K562 (cell line): ENCODE results near the gene UGT1A3. TPM values are rescaled to one million over a fixed set of nuclear protein-coding genes. Genes with fewer than 3 reads are reported as not detected.
A peak's percentile ranks its signal among the peaks of the same experiment; 100 is the strongest.

Experiments used
- E4F1 ChIP-seq: fragments of 250-450 bp; sonication (Bioruptor Pico); IDR thresholded peaks from 2 replicates; pipeline ENCODE4 v1.5.0; 2021; ENCODE audit warnings: mild to moderate bottlenecking, borderline replicate concordance
- GTF2F1 ChIP-seq: IDR thresholded peaks from 2 replicates; pipeline ENCODE4 v1.6.1; 2011; ENCODE audit warnings: low read depth, low read length, improper control_type of control experiment
- MYBL2 ChIP-seq, 2 experiments: fragments of 450-650 bp in 1 of 2; sonication (generic) in 1 of 2; formaldehyde crosslinking in 1 of 2; IDR thresholded peaks; 2 replicates each; pipeline versions ENCODE4 v1.6.1 to v1.8.1; 2017 to 2022; ENCODE audit warnings: borderline replicate concordance in 1 of 2, inconsistent platforms in 1 of 2, low read depth in 1 of 2, mild to moderate bottlenecking in 1 of 2, missing genetic modification reagents in 1 of 2, moderate library complexity in 1 of 2
- NFYB ChIP-seq: IDR thresholded peaks from 2 replicates; pipeline ENCODE4 v1.6.1; 2011; ENCODE audit warnings: mild to moderate bottlenecking, moderate library complexity; ENCODE audit not compliant: insufficient read length; ENCODE audit errors: extremely low read depth
- RBM14 ChIP-seq: fragments of 200-400 bp; formaldehyde crosslinking; IDR thresholded peaks from 2 replicates; pipeline ENCODE4 v1.6.1; 2018; ENCODE audit warnings: low read depth, mild to moderate bottlenecking, low read length, moderate library complexity, borderline replicate concordance; ENCODE audit not compliant: insufficient read depth
- SAP30 ChIP-seq: fragments of 200-600 bp; sonication (generic); IDR thresholded peaks from 2 replicates; pipeline ENCODE4 v1.6.1; 2012; ENCODE audit warnings: borderline replicate concordance, low read depth, mild to moderate bottlenecking, moderate library complexity, low read length, control low read depth, inconsistent platforms; ENCODE audit not compliant: insufficient read depth, poor library complexity, severe bottlenecking
- SFPQ ChIP-seq: fragments of 200-400 bp; formaldehyde crosslinking; IDR thresholded peaks from 2 replicates; pipeline ENCODE4 v1.6.1; 2017; ENCODE audit warnings: mild to moderate bottlenecking, low read depth, low read length, moderate library complexity
- SMAD3 ChIP-seq: fragments of 450-650 bp; formaldehyde crosslinking; conservative IDR thresholded peaks from 2 replicates; pipeline ENCODE4 v1.4.0; 2020; ENCODE audit warnings: mild to moderate bottlenecking
- ZBTB2 ChIP-seq: fragments of 450-650 bp; IDR thresholded peaks from 2 replicates; pipeline ENCODE4 v1.6.1; 2016; ENCODE audit warnings: antibody characterized with exemption
- ZNF224 ChIP-seq: sonication (generic); formaldehyde crosslinking; IDR thresholded peaks from 2 replicates; pipeline ENCODE4 v1.8.0; 2022; ENCODE audit warnings: mild to moderate bottlenecking, missing genetic modification reagents
- ZNF316 ChIP-seq: fragments of 450-650 bp; IDR thresholded peaks from 2 replicates; pipeline ENCODE4 v1.6.1; 2016
- ZNF512 ChIP-seq: IDR thresholded peaks from 2 replicates; pipeline ENCODE4 v1.6.1; 2016; ENCODE audit warnings: missing genetic modification characterization, missing compliant biosample characterization
- ZNF592 ChIP-seq: fragments of 450-650 bp; IDR thresholded peaks from 2 replicates; pipeline ENCODE4 v1.6.1; 2017; ENCODE audit warnings: antibody characterized with exemption, mild to moderate bottlenecking
- ZNF695 ChIP-seq: fragments of 450-650 bp; formaldehyde crosslinking; IDR thresholded peaks from 2 replicates; pipeline ENCODE4 v1.4.0; 2020; ENCODE audit warnings: mild to moderate bottlenecking, moderate library complexity
- polyA plus RNA-seq, 8 experiments: library from polyadenylated mRNA; depleted of rRNA in 4 of 8; stranded (reverse) in 5 of 8; unstranded in 3 of 8; fragments of >200 nt; fragmentation: Nextera tagmentation in 2 of 8; fragmentation: Illumina TruSeq in 1 of 8; extraction: Ambion mirVana in 2 of 8; extraction: Trizol in 1 of 8; gene quantifications; 2 replicates each; pipeline versions ENCODE4 v1.2.1 to v1.2.3, GENCODE V29; 2011 to 2014; ENCODE audit warnings: inconsistent platforms in 1 of 8, missing spikeins in 1 of 8
- total RNA-seq, 7 experiments: library from RNA; depleted of rRNA in 6 of 7; stranded (reverse); fragments of >200 nt in 6 of 7; fragmentation: Illumina TruSeq in 2 of 7; extraction: Trizol in 2 of 7; gene quantifications; 2 replicates each; pipeline versions ENCODE4 v1.2.1 to v1.2.3, GENCODE V29; 2011 to 2021; ENCODE audit warnings: low replicate concordance in 1 of 7

UGT1A3 gene
- total and polyA plus RNA-seq, 9 of the 15 experiments (the other 6 are each of a cell fraction or from before 2014, with no cell fraction given): not detected

GRCh38 chr2:233700028-233700635, 28.7 kb upstream of the UGT1A3 start (continued):
- peak; percentile 94 for TF ChIP-seq ZNF316
- no peak for TF ChIP-seq ZBTB2
- TF ChIP-seq SAP30: no peak
- no peak for TF ChIP-seq ZNF695
- TF ChIP-seq MYBL2 (IDR thresholded peaks at IDR 0.05; ENCODE audit: low read depth): peak; percentile 70; the same call in 1 of the 2 replicates
- no peak for TF ChIP-seq MYBL2 (CRISPR knock-in tag; IDR thresholded peaks at IDR 0.05; ENCODE audit: borderline replicate concordance)
- no peak for TF ChIP-seq ZNF512 (tag)
- no peak for TF ChIP-seq ZNF224 (CRISPR knock-in tag)
- no peak for TF ChIP-seq GTF2F1
- no peak for TF ChIP-seq RBM14
- no peak for TF ChIP-seq SMAD3 (CRISPR knock-in tag)
- TF ChIP-seq SFPQ: no peak
- TF ChIP-seq E4F1 (CRISPR knock-in tag): no peak
- no peak for TF ChIP-seq NFYB
- peak; percentile 63; the same call in 1 of the 2 replicates for TF ChIP-seq ZNF592
